Keratinocyte (primary cell): ENCODE measurements around the gene ZG16B. TPM values are rescaled to one million over a fixed set of nuclear protein-coding genes. Genes with fewer than 3 reads are reported as not detected.

ENCODE experiments used
- DNase-seq: peaks from one replicate; pipeline ENCODE4 v3.0.0-alpha.2; 2011; ENCODE audit warnings: low read depth, missing footprints, low spot score
- FAIRE-seq: peaks from 2 replicates; lab custom pipeline; 2011; peaks lifted over from hg19 to GRCh38; lab: Jason Lieb, UNC
- H2AFZ ChIP-seq: 2 replicates; pipeline ENCODE4 v1.6.0; 2012; ENCODE audit warnings: low read length, control low read depth, inconsistent platforms; ENCODE audit not compliant: control insufficient read depth
- H3K27ac ChIP-seq: 2 replicates; pipeline ENCODE4 v1.5.1; 2011; ENCODE audit warnings: low read length; ENCODE audit not compliant: control insufficient read depth, insufficient read depth
- H3K27me3 ChIP-seq: 3 replicates; pipeline ENCODE4 v1.6.0; 2011; ENCODE audit warnings: low read length; ENCODE audit not compliant: control insufficient read depth, insufficient read depth; ENCODE audit errors: extremely low read depth
- H3K36me3 ChIP-seq, 2 experiments: 2 replicates in 1 of 2; 3 replicates in 1 of 2; pipeline ENCODE4 v1.5.1; 2011; ENCODE audit warnings: low read length in 2 of 2, mild to moderate bottlenecking in 1 of 2; ENCODE audit not compliant: control insufficient read depth in 2 of 2, insufficient read depth in 2 of 2; ENCODE audit errors: extremely low read depth in 1 of 2
- H3K4me1 ChIP-seq: 3 replicates; pipeline ENCODE4 v1.5.1; 2011; ENCODE audit warnings: low read length; ENCODE audit not compliant: control insufficient read depth, insufficient read depth; ENCODE audit errors: extremely low read depth
- H3K4me2 ChIP-seq: 3 replicates; pipeline ENCODE4 v1.6.0; 2011; ENCODE audit warnings: low read depth, low read length; ENCODE audit not compliant: control insufficient read depth, insufficient read depth; ENCODE audit errors: extremely low read depth
- H3K4me3 ChIP-seq, 3 experiments: fragments of 200-600 bp in 1 of 3; sonication (generic) in 1 of 3; 2 replicates in 2 of 3; 3 replicates in 1 of 3; pipeline ENCODE4 v1.5.1; 2011 to 2016; ENCODE audit warnings: low read length in 3 of 3, mild to moderate bottlenecking in 3 of 3, control low read depth in 2 of 3, inconsistent platforms in 1 of 3, low read depth in 1 of 3, mixed read lengths in 1 of 3, mixed run types in 1 of 3, moderate library complexity in 1 of 3; ENCODE audit not compliant: control insufficient read depth in 2 of 3, insufficient read depth in 2 of 3; ENCODE audit errors: extremely low read depth in 1 of 3
- H3K79me2 ChIP-seq: 2 replicates; pipeline ENCODE4 v1.6.0; 2012; ENCODE audit warnings: low read length; ENCODE audit not compliant: control insufficient read depth, insufficient read depth
- H3K9ac ChIP-seq: 3 replicates; pipeline ENCODE4 v1.6.0; 2011; ENCODE audit warnings: low read length; ENCODE audit not compliant: control insufficient read depth, insufficient read depth; ENCODE audit errors: extremely low read depth
- H3K9me1 ChIP-seq: 3 replicates; pipeline ENCODE4 v1.6.0; 2011; ENCODE audit warnings: low read length; ENCODE audit not compliant: control insufficient read depth, insufficient read depth; ENCODE audit errors: extremely low read depth
- H3K9me3 ChIP-seq: 2 replicates; pipeline ENCODE4 v1.5.1; 2012; ENCODE audit warnings: low read depth, low read length; ENCODE audit not compliant: control insufficient read depth
- H4K20me1 ChIP-seq: 3 replicates; pipeline ENCODE4 v1.6.0; 2011; ENCODE audit warnings: low read length; ENCODE audit not compliant: control insufficient read depth, insufficient read depth; ENCODE audit errors: extremely low read depth
- EZH2 ChIP-seq: IDR thresholded peaks from one replicate; pipeline ENCODE4 v1.6.1; 2012; ENCODE audit warnings: inconsistent platforms, mild to moderate bottlenecking, low read length, moderate library complexity
- dilution Hi-C: fragments of 300-500 bp; cut with MboI; formaldehyde crosslinking; loops from one replicate; pipeline ENCODE4 v1.7.0; 2020; ENCODE audit warnings: low sequenced_read_pairs; ENCODE audit not compliant: extremely low pct_ligation_motif_present
- polyA plus RNA-seq, 5 experiments: library from polyadenylated mRNA; depleted of rRNA in 3 of 5; stranded (reverse) in 3 of 5; stranded (forward) in 1 of 5; unstranded in 1 of 5; fragments of >200 nt; gene quantifications; 1 replicate in 1 of 5; 2 replicates in 3 of 5; 3 replicates in 1 of 5; pipeline versions ENCODE4 v1.2.1 to v1.2.3, GENCODE V29; 2011 to 2012; ENCODE audit warnings: missing spikeins in 2 of 5, low read depth in 1 of 5, low replicate concordance in 1 of 5
- TF ChIP-seq, protein P1 (sequence below), 3 experiments: IDR thresholded peaks in 1 of 3; conservative IDR thresholded peaks in 1 of 3; optimal IDR thresholded peaks in 1 of 3; 2 replicates in 2 of 3; 3 replicates in 1 of 3; pipeline versions ENCODE3 to v1.5.1; 2011; ENCODE audit warnings: low read length in 3 of 3, mild to moderate bottlenecking in 3 of 3, moderate library complexity in 2 of 3, control low read depth in 1 of 3, inconsistent platforms in 1 of 3; ENCODE audit not compliant: insufficient read depth in 2 of 3; ENCODE audit errors: extremely low read depth in 1 of 3

The ZG16B gene
- polyA plus RNA-seq, 1 donor (not counting 4 experiments of a cell fraction or from before 2014, with no cell fraction given) = 2.1 TPM

DNA sequence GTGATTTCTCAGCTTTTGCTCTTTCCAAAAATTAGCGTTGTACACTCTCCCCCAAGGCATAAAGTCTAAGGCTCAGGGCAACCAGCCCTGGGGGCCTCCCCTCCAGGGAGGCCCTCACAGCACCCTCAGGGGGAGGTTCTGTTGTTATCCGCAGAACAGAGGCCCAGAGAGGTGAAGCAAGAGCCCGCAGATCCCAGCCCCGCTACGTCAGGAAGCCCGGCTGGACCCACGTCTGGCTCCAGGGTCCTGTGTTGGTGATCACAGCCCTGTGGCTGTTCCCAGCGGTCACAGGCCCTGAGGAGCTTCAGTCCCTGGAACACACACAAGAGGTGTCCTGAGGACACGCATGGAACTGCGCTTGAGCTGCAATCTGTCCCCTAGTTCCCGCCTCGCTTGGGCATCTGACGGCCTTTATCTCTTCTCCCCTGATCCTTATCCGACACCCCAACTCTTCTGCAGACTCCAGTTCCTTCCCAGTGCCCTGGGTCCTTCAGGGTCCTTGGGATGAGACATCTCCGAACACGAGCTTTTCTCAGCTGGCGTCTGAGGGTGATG, 1.1 kb upstream of the ZG16B start:
- FAIRE-seq (no peak), DNase-seq (no peak)
- Histone ChIP-seq H3K9ac (no peak overlapping the region), H3K36me3 (no peaks in the 10 kb centered on the region), H2AFZ (no peak overlapping the region), H3K27me3 (peaks cover 68% of the 10 kb centered on the region), H3K4me3 (no peak overlapping the region), H3K79me2 (no peaks in the 10 kb centered on the region), H3K4me2 (no peak overlapping the region), H3K9me3 (no peaks in the 10 kb centered on the region), H3K27ac (no peak overlapping the region), H3K4me1 (peaks cover 13% of the 10 kb centered on the region), H3K9me1 (no peaks in the 10 kb centered on the region), H4K20me1 (no peaks in the 10 kb centered on the region)
- no peak for TF ChIP-seq EZH2
- TF ChIP-seq, protein P1, sequence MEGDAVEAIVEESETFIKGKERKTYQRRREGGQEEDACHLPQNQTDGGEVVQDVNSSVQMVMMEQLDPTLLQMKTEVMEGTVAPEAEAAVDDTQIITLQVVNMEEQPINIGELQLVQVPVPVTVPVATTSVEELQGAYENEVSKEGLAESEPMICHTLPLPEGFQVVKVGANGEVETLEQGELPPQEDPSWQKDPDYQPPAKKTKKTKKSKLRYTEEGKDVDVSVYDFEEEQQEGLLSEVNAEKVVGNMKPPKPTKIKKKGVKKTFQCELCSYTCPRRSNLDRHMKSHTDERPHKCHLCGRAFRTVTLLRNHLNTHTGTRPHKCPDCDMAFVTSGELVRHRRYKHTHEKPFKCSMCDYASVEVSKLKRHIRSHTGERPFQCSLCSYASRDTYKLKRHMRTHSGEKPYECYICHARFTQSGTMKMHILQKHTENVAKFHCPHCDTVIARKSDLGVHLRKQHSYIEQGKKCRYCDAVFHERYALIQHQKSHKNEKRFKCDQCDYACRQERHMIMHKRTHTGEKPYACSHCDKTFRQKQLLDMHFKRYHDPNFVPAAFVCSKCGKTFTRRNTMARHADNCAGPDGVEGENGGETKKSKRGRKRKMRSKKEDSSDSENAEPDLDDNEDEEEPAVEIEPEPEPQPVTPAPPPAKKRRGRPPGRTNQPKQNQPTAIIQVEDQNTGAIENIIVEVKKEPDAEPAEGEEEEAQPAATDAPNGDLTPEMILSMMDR (optimal IDR thresholded peaks at IDR 0.05 in 1 of 3, IDR thresholded peaks at IDR 0.05 in 1 of 3, conservative IDR thresholded peaks at IDR 0.05 in 1 of 3; ENCODE audit: extremely low read depth in 1 of 3, insufficient read depth in 2 of 3, low read length in 3 of 3) = no peak
- dilution Hi-C loops = no loop called here

DNA sequence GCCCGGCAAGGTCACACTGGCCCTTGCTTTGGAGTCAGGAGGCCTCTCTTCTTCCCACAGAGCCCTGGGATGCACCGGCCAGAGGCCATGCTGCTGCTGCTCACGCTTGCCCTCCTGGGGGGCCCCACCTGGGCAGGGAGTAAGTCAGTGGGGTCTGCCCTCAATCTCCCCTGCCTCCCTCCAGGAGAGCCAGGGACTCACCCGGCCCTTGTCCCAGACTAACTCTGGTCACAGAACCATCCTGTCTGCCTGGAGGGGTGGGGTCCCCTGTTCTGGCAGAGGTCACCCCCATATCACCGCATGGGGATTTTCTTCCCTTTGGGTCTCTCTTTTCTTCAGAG, 222 bp downstream of the ZG16B start:
- peaks cover 66% of the 10 kb centered on the region for H3K27me3 ChIP-seq
- H3K9me3 ChIP-seq = no peaks in the 10 kb centered on the region
- H3K4me1 ChIP-seq = peaks cover 15% of the 10 kb centered on the region
- H3K36me3 ChIP-seq = no peaks in the 10 kb centered on the region
- TF ChIP-seq EZH2 = no peak
- TF ChIP-seq, protein P1 (optimal IDR thresholded peaks at IDR 0.05 in 1 of 3, IDR thresholded peaks at IDR 0.05 in 1 of 3, conservative IDR thresholded peaks at IDR 0.05 in 1 of 3; ENCODE audit: extremely low read depth in 1 of 3, insufficient read depth in 2 of 3, low read length in 3 of 3) = no peak
- dilution Hi-C loops = no loop called here
- no peaks in the 10 kb centered on the region for H3K9me1 ChIP-seq
- no peak overlapping the region for H3K27ac ChIP-seq
- no peak overlapping the region for H3K4me3 ChIP-seq
- no peak for DNase-seq
- no peaks in the 10 kb centered on the region for H4K20me1 ChIP-seq
- H3K4me2 ChIP-seq = peak overlapping the region; percentile 45
- H2AFZ ChIP-seq = peak overlapping the region; percentile 13
- no peaks in the 10 kb centered on the region for H3K79me2 ChIP-seq
- FAIRE-seq = no peak
- no peak overlapping the region for H3K9ac ChIP-seq
